NCI-H1436 treated with DMSO at 0.1 percent for 48 hours (cell line): ENCODE data around the gene TRIM31.

ENCODE experiments used
- DNase-seq: peaks from one replicate; lab custom pipeline; 2025; lab: John Stamatoyannopoulos, UW

Gene TRIM31

GRCh38 chr6:30116724-30117123 lies 3.8 kb upstream of the TRIM31 start:
- no peak for DNase-seq

DNA sequence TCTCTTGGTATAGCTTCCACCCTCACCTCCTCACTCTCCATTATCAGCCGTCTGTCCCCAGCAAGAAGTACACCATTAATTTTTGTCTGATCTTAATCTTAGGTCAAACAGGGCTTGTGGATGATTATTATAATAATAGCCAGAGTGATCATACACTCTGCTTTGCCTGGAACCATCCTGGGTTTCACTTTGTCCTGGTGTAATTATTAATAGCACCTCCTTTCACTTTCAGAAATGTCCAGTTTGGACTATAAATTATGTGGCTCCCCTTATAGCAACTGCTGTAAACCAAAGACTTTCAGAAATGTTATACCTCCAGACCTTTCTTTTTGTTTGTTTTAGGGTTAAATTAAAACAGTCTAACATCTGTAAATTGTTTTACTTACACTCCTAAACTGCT lies 951 bp upstream of the TRIM31 start:
- DNase-seq = no peak

DNA sequence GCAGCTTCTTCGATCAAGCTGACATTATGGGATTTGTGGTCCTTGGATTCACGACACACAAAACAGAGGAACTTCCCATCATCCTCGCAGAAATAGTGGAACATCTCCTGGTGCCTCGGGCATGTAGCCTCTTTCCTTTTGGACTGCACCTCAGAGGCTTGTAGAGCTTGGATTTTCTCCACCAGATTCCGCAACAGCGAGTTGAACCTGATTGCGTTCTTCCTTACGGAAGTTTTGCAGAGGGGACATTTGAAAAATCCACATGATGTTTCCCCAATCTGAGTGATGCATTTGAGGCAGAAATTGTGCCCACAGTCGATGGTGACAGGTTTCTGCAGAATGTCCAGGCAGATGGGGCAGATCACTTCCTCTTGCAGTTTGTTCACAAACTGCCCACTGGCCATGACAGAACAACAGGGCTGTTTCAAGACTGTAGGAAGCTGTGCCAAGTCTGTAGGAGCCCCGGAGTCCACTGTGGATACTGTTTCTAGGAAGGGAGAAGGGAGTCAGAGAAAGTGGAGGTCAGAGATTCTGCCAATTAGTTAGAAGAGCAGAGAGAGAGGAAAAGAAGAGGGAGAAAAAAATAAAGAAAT lies 392 bp downstream of the TRIM31 start:
- no peak for DNase-seq

- no peak for DNase-seq
Observed at GRCh38 chr6:30111266-30111856, 1.5 kb downstream of the TRIM31 start.

- no peak for DNase-seq
Observed at GRCh38 chr6:30104661-30105060, 8.2 kb downstream of the TRIM31 start.

DNA sequence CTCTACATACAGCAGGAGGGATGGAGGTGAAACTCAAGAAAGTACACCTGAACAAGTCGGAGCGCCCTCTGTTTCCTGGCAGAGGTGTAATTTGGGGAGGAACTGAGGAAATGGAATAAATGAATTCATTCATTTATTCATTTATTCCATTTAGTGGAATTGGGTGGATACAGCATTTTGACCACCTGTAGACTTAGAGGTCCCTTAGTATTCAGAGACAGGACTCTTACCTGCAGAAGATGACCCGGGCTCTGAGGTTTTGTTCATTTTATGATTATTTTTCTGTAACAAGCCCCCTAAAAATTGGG lies 9.1 kb downstream of the TRIM31 start:
- no peak for DNase-seq

GRCh38 chr6:30102970-30103871 lies 9.7 kb downstream of the TRIM31 start:
- DNase-seq = no peak

DNA sequence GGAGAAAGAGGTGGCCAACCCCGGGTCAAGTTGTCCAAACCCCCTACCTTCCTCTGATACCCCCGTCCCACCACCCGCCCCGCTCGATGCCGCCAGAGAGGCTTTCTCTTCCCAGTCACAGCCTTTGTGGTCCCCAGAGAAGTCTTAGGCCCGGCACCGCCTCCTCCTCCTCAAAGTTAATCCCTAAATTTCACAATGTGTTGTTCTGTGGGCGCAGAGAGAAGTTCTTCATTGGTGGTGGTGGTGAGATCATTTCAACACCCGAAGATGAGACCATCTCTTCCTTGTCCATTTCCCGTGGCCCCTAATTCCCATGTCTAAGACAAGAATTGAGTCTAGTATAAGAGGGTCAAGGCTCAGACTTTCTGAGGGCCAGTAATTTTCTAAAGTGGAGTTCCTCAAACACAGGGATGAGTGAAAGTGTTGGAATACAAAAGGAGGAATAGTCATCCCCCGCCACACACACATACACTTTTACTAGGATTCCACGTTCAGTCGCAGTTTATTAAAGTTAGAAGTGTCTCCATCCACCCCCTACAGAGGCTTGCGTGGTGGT lies 10.4 kb downstream of the TRIM31 start:
- DNase-seq = no peak

GRCh38 chr6:30101444-30102413 lies 11.2 kb downstream of the TRIM31 start:
- no peak for DNase-seq

GRCh38 chr6:30100585-30101443 lies 12.1 kb downstream of the TRIM31 start:
- DNase-seq = no peak

GRCh38 chr6:30100154-30100553 lies 12.7 kb downstream of the TRIM31 start:
- DNase-seq = no peak

- DNase-seq = no peak
Observed at GRCh38 chr6:30097902-30098768, 14.8 kb downstream of the TRIM31 start.

DNA sequence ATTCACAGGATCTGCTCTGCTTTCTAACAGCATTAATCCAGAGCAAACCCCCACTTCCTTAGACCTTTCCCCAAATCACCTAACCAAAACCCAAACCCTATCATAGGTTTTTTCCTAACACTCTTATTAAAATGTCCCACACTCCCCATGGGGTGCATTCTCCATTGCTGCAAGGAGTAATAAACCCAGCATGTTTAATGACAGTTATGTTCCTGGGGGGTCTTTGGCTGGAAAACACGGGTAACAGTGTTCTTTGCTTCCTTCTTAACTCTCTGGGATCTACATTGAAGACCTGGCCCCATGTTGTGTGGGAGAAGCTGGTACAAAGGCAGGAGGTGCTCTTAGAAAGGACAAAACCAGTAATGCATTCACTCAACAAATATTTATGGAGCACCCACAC lies 16.1 kb downstream of the TRIM31 start:
- no peak for DNase-seq

GRCh38 chr6:30093951-30094661 lies 18.8 kb downstream of the TRIM31 start:
- DNase-seq = no peak

DNA sequence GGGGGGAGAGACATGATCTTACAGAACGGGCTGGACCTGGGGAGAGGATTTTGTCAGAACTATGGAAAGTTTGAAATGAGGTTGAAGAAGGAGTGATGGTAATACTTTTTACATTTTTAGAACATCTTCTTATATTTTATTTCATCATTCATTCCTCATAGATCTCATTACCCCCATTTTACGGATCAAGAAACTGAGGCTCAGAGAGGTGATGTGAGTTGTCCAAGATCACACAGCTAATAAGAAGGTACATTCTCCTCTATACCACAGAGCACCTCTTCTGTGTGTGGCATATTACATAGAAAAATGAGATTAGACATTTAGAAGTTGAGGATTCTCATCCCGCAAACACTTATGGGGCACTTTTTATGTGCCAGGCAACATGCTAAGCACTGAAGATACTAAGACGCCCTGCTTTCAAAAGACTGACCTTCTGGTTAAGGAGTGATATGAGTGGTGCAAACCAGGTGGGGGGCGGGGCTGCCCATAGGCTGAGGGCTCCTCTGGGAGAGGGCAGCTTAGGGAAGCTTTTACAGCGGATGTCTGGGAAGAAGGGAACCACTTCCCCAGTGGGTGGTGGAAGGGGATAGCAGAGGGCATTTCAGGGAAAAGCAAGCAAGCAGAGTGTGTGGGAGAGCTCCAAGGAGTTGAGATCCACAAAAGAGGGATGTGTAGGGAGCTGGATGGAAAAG lies 19.9 kb downstream of the TRIM31 start:
- DNase-seq = no peak

GRCh38 chr6:30091577-30092381 lies 21.1 kb downstream of the TRIM31 start:
- DNase-seq = no peak

DNA sequence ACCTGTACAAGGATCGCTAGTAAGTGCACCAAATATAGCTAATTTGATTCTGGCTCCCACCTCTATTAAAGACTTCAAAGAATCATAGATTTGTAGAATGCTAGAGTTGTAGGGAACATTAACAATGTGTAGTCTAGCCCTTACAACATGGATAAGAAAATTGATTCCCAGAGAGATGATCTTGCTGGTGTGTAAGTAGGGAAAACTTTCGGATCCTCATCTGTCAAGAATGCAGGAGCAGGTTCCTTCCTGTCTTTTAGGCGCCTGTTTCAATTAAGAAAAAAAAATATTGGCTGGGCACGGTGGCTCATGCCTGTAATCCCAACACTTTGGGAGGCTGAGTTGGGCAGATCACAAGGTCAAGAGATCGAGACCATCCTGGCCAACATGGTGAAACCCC lies 25.0 kb downstream of the TRIM31 start:
- DNase-seq = no peak

- no peak for DNase-seq
Observed at GRCh38 chr6:30077218-30077617, 35.7 kb downstream of the TRIM31 start.
